IMR-90 (cell line): ENCODE data around the gene CETN2.

Source experiments
- BHLHE40 ChIP-seq: fragments of 150-350 bp; IDR thresholded peaks from 2 replicates; pipeline ENCODE4 v1.6.1; 2016; ENCODE audit warnings: mild to moderate bottlenecking, low read depth, low read length
- CEBPB ChIP-seq: IDR thresholded peaks from 2 replicates; pipeline ENCODE4 v1.6.1; 2012; ENCODE audit warnings: low read depth, low read length, improper control_type of control experiment
- CTCF ChIP-seq: conservative IDR thresholded peaks from 2 replicates; pipeline ENCODE4 v1.5.1; 2012; ENCODE audit warnings: mild to moderate bottlenecking, low read depth, low read length, improper control_type of control experiment
- MAZ ChIP-seq: IDR thresholded peaks from 2 replicates; pipeline ENCODE4 v1.6.1; 2012; ENCODE audit warnings: low read depth, mild to moderate bottlenecking, low read length, improper control_type of control experiment, moderate library complexity, borderline replicate concordance
- POLR2A ChIP-seq: IDR thresholded peaks from 2 replicates; pipeline ENCODE4 v1.6.1; 2012; ENCODE audit warnings: mild to moderate bottlenecking, low read depth, low read length
- RAD21 ChIP-seq: IDR thresholded peaks from 2 replicates; pipeline ENCODE4 v1.6.1; 2012; ENCODE audit warnings: low read length, improper control_type of control experiment
- RCOR1 ChIP-seq: IDR thresholded peaks from 2 replicates; pipeline ENCODE4 v1.6.1; 2012; ENCODE audit warnings: mild to moderate bottlenecking, low read length, improper control_type of control experiment; ENCODE audit not compliant: insufficient replicate concordance
- RFX5 ChIP-seq: IDR thresholded peaks from 2 replicates; pipeline ENCODE4 v1.8.0; 2012; ENCODE audit warnings: low read depth, mild to moderate bottlenecking, low read length, moderate library complexity
- SMC3 ChIP-seq: fragments of 150-350 bp; IDR thresholded peaks from 2 replicates; pipeline ENCODE4 v1.6.1; 2016; ENCODE audit warnings: low read depth, mild to moderate bottlenecking, antibody characterized with exemption, low read length, moderate library complexity
- USF2 ChIP-seq: fragments of 150-350 bp; IDR thresholded peaks from 2 replicates; pipeline ENCODE4 v1.6.1; 2017; ENCODE audit warnings: mild to moderate bottlenecking, antibody characterized with exemption, low read length, low read depth

GRCh38 chrX:152847281-152847680 lies 16.7 kb upstream of the CETN2 start:
- TF ChIP-seq CTCF (no peak), USF2 (no peak), RAD21 (no peak), SMC3 (no peak), POLR2A (no peak), BHLHE40 (no peak), RFX5 (no peak), CEBPB (no peak), RCOR1 (no peak), MAZ (no peak)
